Thyroid gland (tissue), 4 donors: Measurements from ENCODE around the gene FHIT. TPM values are rescaled to one million over a fixed set of nuclear protein-coding genes. Genes with fewer than 3 reads are reported as not detected.

Source experiments
- DNase-seq, 2 donors: peaks; one replicate each; pipeline ENCODE4 v3.0.0-alpha.2; 2019
- H3K27ac ChIP-seq, 3 donors: fragments of 200-600 bp; sonication (generic); 1 replicate in 2 of 3; 2 replicates in 1 of 3; pipeline ENCODE4 v1.5.1; 2016 to 2019; ENCODE audit warnings: mild to moderate bottlenecking in 1 of 3, moderate library complexity in 1 of 3
- H3K27me3 ChIP-seq: fragments of 200-600 bp; sonication (generic); one replicate; pipeline ENCODE4 v1.5.1; 2019
- H3K36me3 ChIP-seq, 2 donors: fragments of 200-600 bp; sonication (generic); one replicate each; pipeline ENCODE4 v1.5.1; 2016 to 2019
- H3K4me1 ChIP-seq, 2 donors: fragments of 200-600 bp; sonication (generic); one replicate each; pipeline ENCODE4 v1.5.1; 2017 to 2019
- H3K4me3 ChIP-seq, 3 donors: fragments of 200-600 bp; sonication (generic); replicated peaks in 1 of 3; 1 replicate in 2 of 3; 2 replicates in 1 of 3; pipeline ENCODE4 v1.5.1; 2016; ENCODE audit warnings: mild to moderate bottlenecking in 1 of 3
- H3K9me3 ChIP-seq: fragments of 200-600 bp; sonication (generic); one replicate; pipeline ENCODE4 v1.5.1; 2017
- CTCF ChIP-seq, 6 experiments: fragments of 200-600 bp in 3 of 6; fragments of 450-650 bp in 3 of 6; sonication (generic) in 3 of 6; IDR thresholded peaks; one replicate each; pipeline ENCODE4 v1.5.1; 2016 to 2019; ENCODE audit warnings: antibody characterized with exemption in 6 of 6, mild to moderate bottlenecking in 2 of 6, inconsistent platforms in 1 of 6, moderate library complexity in 1 of 6
- POLR2A ChIP-seq, 2 donors: fragments of 450-650 bp; IDR thresholded peaks; one replicate each; pipeline ENCODE4 v1.6.1; 2017; ENCODE audit warnings: antibody characterized with exemption in 2 of 2, mild to moderate bottlenecking in 2 of 2, moderate library complexity in 1 of 2
- WGBS, 2 donors: methylation state at CpG; one replicate each; pipeline ENCODE4 v1.1.5; 2017; 5-methylcytosine and 5-hydroxymethylcytosine counted together
- intact Hi-C: fragments of 100-400 bp; cut with DNase I; formaldehyde crosslinking; loops from one replicate; pipeline ENCODE4 v1.15.1; 2023
- total RNA-seq, 4 donors: library from RNA; depleted of rRNA; stranded (reverse); fragments of >200 nt; gene quantifications; one replicate each; pipeline ENCODE4 v1.2.3, GENCODE V29; 2016

Gene FHIT
- total RNA-seq, 4 donors from 2014 or later = 12.2 to 18.9 (median 16.2) TPM

DNA sequence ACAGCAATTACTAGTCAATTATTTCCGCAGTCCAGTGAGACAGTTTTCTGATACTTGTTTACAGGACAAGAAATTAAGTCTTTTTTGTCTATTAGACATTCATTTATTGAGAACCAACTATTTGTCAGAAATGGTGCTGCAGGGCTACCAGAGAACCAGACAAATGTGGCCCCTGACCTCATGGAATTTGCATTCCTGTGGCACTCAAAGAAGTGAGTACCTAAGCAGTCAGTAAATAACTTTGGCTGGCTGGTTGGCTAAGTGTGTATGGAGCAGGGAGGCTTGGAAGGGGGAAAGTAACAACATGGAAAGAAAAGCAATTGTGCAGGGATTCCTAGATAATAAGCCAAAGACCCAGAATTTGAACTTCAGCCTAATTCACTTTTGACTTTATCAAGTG lies 1364.5 kb downstream of the FHIT start:
- no peak for DNase-seq
- 90 to 97% methylated on average over 1 of the region's 1 CpG for WGBS, 2 donors
- TF ChIP-seq POLR2A (IDR thresholded peaks at IDR 0.05) (no peak), CTCF (IDR thresholded peaks at IDR 0.05) (no peak)
- Histone ChIP-seq H3K9me3 (no peaks in the 10 kb centered on the region), H3K36me3 (no peaks in the 10 kb centered on the region), H3K27ac (no peak overlapping the region), H3K4me3 (no peak overlapping the region), H3K27me3 (no peaks in the 10 kb centered on the region), H3K4me1 (no peaks in the 10 kb centered on the region)
- intact Hi-C loops = no loop called here

DNA sequence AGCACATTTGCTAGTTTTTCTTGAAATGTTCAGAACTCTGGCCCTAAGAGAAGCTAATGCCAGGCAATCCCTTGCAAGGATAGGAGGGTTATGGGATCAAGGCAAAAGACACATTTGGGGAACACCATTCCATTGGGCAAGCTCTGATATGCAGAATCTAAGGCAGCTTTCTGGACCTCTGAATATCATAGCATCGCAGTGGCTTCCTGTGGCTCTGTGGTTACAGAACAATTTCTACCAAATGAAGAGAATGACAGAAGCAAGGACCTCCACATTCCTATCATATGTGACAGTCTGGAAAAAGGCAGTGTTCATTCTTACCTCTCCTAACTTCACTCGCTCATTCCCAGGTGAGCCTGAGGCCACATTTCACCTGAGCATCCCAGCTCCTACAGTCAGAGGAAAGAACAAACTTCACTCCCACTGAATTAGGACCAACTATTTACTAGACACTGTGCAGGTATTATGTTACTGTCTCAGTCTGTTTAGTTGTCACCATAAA lies 1365.3 kb downstream of the FHIT start:
- Histone ChIP-seq H3K27me3 (no peaks in the 10 kb centered on the region), H3K4me3 (no peak overlapping the region), H3K9me3 (no peaks in the 10 kb centered on the region), H3K27ac (no peak overlapping the region), H3K4me1 (no peaks in the 10 kb centered on the region), H3K36me3 (no peaks in the 10 kb centered on the region)
- 86 to 94% methylated on average over 2 of the region's 2 CpGs for WGBS, 2 donors
- DNase-seq = no peak
- TF ChIP-seq CTCF (IDR thresholded peaks at IDR 0.05) (no peak), POLR2A (IDR thresholded peaks at IDR 0.05) (no peak)
- intact Hi-C loops = no loop called here

DNA sequence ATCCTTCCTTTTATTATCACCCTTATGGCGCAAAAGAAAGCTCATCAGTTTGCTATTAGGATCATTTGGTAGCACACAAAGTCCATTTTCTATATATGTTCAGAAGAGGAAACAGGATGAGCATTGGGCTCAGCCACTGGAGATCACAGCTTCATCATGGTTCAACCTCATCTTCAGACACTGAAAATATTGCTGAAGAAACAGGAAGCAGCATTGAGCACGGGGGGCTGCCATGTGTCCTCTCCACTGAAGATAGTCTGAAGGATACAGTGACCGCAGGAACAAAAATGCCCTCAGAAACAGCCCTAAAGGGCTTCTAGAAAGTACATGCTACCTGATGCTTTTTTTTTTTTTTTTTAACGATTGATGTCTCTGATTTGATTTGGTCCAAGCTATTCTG lies 1366.2 kb downstream of the FHIT start:
- DNase-seq = peak in 1 of 2 donors; percentile 5
- Histone ChIP-seq H3K4me3 (no peak overlapping the region), H3K9me3 (no peaks in the 10 kb centered on the region), H3K4me1 (no peaks in the 10 kb centered on the region), H3K27me3 (no peaks in the 10 kb centered on the region), H3K27ac (no peak overlapping the region), H3K36me3 (no peaks in the 10 kb centered on the region)
- intact Hi-C loops = no loop called here
- 90% methylated on average over 4 of the region's 4 CpGs for WGBS, 2 donors
- no peak for TF ChIP-seq POLR2A (IDR thresholded peaks at IDR 0.05)
- no peak for TF ChIP-seq CTCF (IDR thresholded peaks at IDR 0.05)

- Histone ChIP-seq H3K4me3 (no peak overlapping the region), H3K27ac (no peak overlapping the region), H3K4me1 (no peaks in the 10 kb centered on the region), H3K27me3 (no peaks in the 10 kb centered on the region), H3K36me3 (no peaks in the 10 kb centered on the region), H3K9me3 (no peaks in the 10 kb centered on the region)
- TF ChIP-seq CTCF (IDR thresholded peaks at IDR 0.05) = no peak
- TF ChIP-seq POLR2A (IDR thresholded peaks at IDR 0.05) = no peak
- 96% methylated on average over 2 of the region's 2 CpGs for WGBS, 2 donors
- intact Hi-C loops = no loop called here
- no peak for DNase-seq
These were observed 1366.8 kb downstream of the FHIT start for GRCh38 chr3:59884409-59884808.

- Histone ChIP-seq H3K27me3 (no peaks in the 10 kb centered on the region), H3K27ac (no peak overlapping the region), H3K9me3 (no peaks in the 10 kb centered on the region), H3K36me3 (no peaks in the 10 kb centered on the region), H3K4me3 (no peak overlapping the region), H3K4me1 (no peaks in the 10 kb centered on the region)
- TF ChIP-seq CTCF (IDR thresholded peaks at IDR 0.05) (no peak), POLR2A (IDR thresholded peaks at IDR 0.05) (no peak)
- 74 to 79% methylated on average over 2 of the region's 2 CpGs for WGBS, 2 donors
- intact Hi-C loops = no loop called here
- DNase-seq = no peak
These were observed 1368.5 kb downstream of the FHIT start for GRCh38 chr3:59882746-59883145.
